Liver (tissue), 9 donors: ENCODE measurements around the gene FRMPD1. TPM values are rescaled to one million over a fixed set of nuclear protein-coding genes. Genes with fewer than 3 reads are reported as not detected.

ENCODE experiments used
- DNase-seq: peaks from one replicate; pipeline ENCODE4 v3.0.0-alpha.2; 2017; ENCODE audit warnings: low spot score
- H3K27ac ChIP-seq, 2 donors: one replicate each; pipeline ENCODE4 v1.7.0; 2013; ENCODE audit warnings: inconsistent platforms in 2 of 2, low read length in 2 of 2, control low read depth in 1 of 2, low read depth in 1 of 2, mild to moderate bottlenecking in 1 of 2
- H3K27me3 ChIP-seq, 4 donors: one replicate each; pipeline versions ENCODE4 v1.6.1 to v1.7.0; 2013; ENCODE audit warnings: low read length in 3 of 4, inconsistent platforms in 1 of 4, mild to moderate bottlenecking in 1 of 4, moderate library complexity in 1 of 4; ENCODE audit not compliant: control insufficient read depth in 4 of 4, insufficient read depth in 4 of 4
- H3K36me3 ChIP-seq, 4 donors: one replicate each; pipeline versions ENCODE4 v1.6.1 to v1.7.0; 2013; ENCODE audit warnings: low read length in 3 of 4, mild to moderate bottlenecking in 3 of 4, low read depth in 1 of 4, moderate library complexity in 1 of 4; ENCODE audit not compliant: control insufficient read depth in 4 of 4, insufficient read depth in 3 of 4
- H3K4me1 ChIP-seq, 4 donors: one replicate each; pipeline versions ENCODE4 v1.6.1 to v1.7.0; 2013; ENCODE audit warnings: low read length in 3 of 4, mild to moderate bottlenecking in 3 of 4, moderate library complexity in 1 of 4; ENCODE audit not compliant: control insufficient read depth in 4 of 4, insufficient read depth in 4 of 4
- H3K4me3 ChIP-seq, 3 donors: one replicate each; pipeline versions ENCODE4 v1.6.1 to v1.7.0; 2013; ENCODE audit warnings: low read length in 3 of 3, control low read depth in 1 of 3, low read depth in 1 of 3, mild to moderate bottlenecking in 1 of 3
- H3K9ac ChIP-seq, 2 donors: one replicate each; pipeline ENCODE4 v1.7.0; 2013; ENCODE audit warnings: low read length in 2 of 2, mild to moderate bottlenecking in 2 of 2, moderate library complexity in 2 of 2, control low read depth in 1 of 2, low read depth in 1 of 2
- H3K9me3 ChIP-seq, 4 donors: one replicate each; pipeline versions ENCODE4 v1.6.1 to v1.7.0; 2013; ENCODE audit warnings: low read length in 3 of 4; ENCODE audit not compliant: control insufficient read depth in 4 of 4
- EGR1 ChIP-seq, 2 donors: IDR thresholded peaks; 2 replicates each; pipeline ENCODE4 v1.6.1; 2016 to 2018; ENCODE audit warnings: antibody characterized with exemption in 2 of 2, low read depth in 2 of 2
- FOXA1 ChIP-seq: IDR thresholded peaks from 2 replicates; pipeline ENCODE4 v1.6.1; 2016; ENCODE audit warnings: antibody characterized with exemption
- FOXA2 ChIP-seq: IDR thresholded peaks from 2 replicates; pipeline ENCODE4 v1.6.1; 2016; ENCODE audit warnings: antibody characterized with exemption
- GABPA ChIP-seq, 2 donors: IDR thresholded peaks in 1 of 2; conservative IDR thresholded peaks in 1 of 2; 2 replicates each; pipeline ENCODE4 v1.6.1; 2016; ENCODE audit warnings: antibody characterized with exemption in 2 of 2, mild to moderate bottlenecking in 1 of 2, moderate library complexity in 1 of 2
- HNF4A ChIP-seq, 2 donors: conservative IDR thresholded peaks; 2 replicates each; pipeline ENCODE4 v1.6.1; 2016; ENCODE audit warnings: antibody characterized with exemption in 2 of 2, mild to moderate bottlenecking in 2 of 2
- HNF4G ChIP-seq: IDR thresholded peaks from 2 replicates; pipeline ENCODE4 v1.6.1; 2016; ENCODE audit warnings: antibody characterized with exemption
- JUND ChIP-seq, 2 donors: IDR thresholded peaks; 2 replicates each; pipeline ENCODE4 v1.6.1; 2016; ENCODE audit warnings: antibody characterized with exemption in 2 of 2
- NR2F2 ChIP-seq: IDR thresholded peaks from 2 replicates; pipeline ENCODE4 v1.6.1; 2016; ENCODE audit warnings: antibody characterized with exemption
- RAD21 ChIP-seq, 2 donors: IDR thresholded peaks; 2 replicates each; pipeline ENCODE4 v1.6.1; 2016; ENCODE audit warnings: antibody characterized with exemption in 2 of 2, mild to moderate bottlenecking in 2 of 2
- RXRA ChIP-seq, 2 donors: IDR thresholded peaks; 2 replicates each; pipeline ENCODE4 v1.6.1; 2017 to 2018; ENCODE audit warnings: antibody characterized with exemption in 2 of 2, mild to moderate bottlenecking in 1 of 2
- SP1 ChIP-seq: IDR thresholded peaks from 2 replicates; pipeline ENCODE4 v1.6.1; 2018; ENCODE audit warnings: antibody characterized with exemption, mild to moderate bottlenecking
- TAF1 ChIP-seq: conservative IDR thresholded peaks from 2 replicates; pipeline ENCODE4 v1.6.1; 2016; ENCODE audit warnings: antibody characterized with exemption, mild to moderate bottlenecking
- YY1 ChIP-seq: IDR thresholded peaks from 2 replicates; pipeline ENCODE4 v1.6.1; 2016; ENCODE audit warnings: antibody characterized with exemption, mild to moderate bottlenecking
- WGBS: extraction: QIAGEN DNeasy Blood & Tissue Kit; methylation state at CpG from one replicate; pipeline ENCODE4 v1.1.7; 2013; 5-methylcytosine and 5-hydroxymethylcytosine counted together
- polyA plus RNA-seq, 2 donors: library from polyadenylated mRNA; stranded (reverse) in 1 of 2; unstranded in 1 of 2; fragments of 200-250 nt in 1 of 2; fragments of >200 nt in 1 of 2; fragmentation: Nextera tagmentation in 1 of 2; extraction: Ambion mirVana in 1 of 2; gene quantifications; one replicate each; pipeline versions ENCODE4 v1.2.1 to v1.2.3, GENCODE V29; 2013 to 2015
- total RNA-seq, 2 donors: library from RNA; depleted of rRNA; stranded (reverse); fragments of >200 nt; gene quantifications; one replicate each; pipeline ENCODE4 v1.2.3, GENCODE V29; 2014
- TF ChIP-seq, protein P1 (sequence below): IDR thresholded peaks from 2 replicates; pipeline ENCODE4 v1.6.1; 2016; ENCODE audit warnings: antibody characterized with exemption
- TF ChIP-seq, protein P2 (sequence below): IDR thresholded peaks from 2 replicates; pipeline ENCODE4 v1.6.1; 2016; ENCODE audit warnings: antibody characterized with exemption, mild to moderate bottlenecking
- TF ChIP-seq, protein P3 (sequence below): IDR thresholded peaks from 2 replicates; pipeline ENCODE4 v1.6.1; 2016; ENCODE audit warnings: antibody characterized with exemption
- TF ChIP-seq, protein P4 (sequence below): fragments of 150-350 bp; IDR thresholded peaks from 2 replicates; pipeline ENCODE4 v1.5.1; 2017; ENCODE audit warnings: improper control_type of control experiment, low read depth, low read length; ENCODE audit not compliant: missing input control
- TF ChIP-seq, protein P5 (sequence below): IDR thresholded peaks from 2 replicates; pipeline ENCODE4 v1.6.1; 2016; ENCODE audit warnings: antibody characterized with exemption
- donor health status: healthy.
- donor health status: healthy.
- donor health status: healthy.
- donor health status: healthy.
- donor health status: healthy.

FRMPD1 gene
- total and polyA plus RNA-seq, 4 donors: 0.06 to 1.8 (median 0.17) TPM

DNA sequence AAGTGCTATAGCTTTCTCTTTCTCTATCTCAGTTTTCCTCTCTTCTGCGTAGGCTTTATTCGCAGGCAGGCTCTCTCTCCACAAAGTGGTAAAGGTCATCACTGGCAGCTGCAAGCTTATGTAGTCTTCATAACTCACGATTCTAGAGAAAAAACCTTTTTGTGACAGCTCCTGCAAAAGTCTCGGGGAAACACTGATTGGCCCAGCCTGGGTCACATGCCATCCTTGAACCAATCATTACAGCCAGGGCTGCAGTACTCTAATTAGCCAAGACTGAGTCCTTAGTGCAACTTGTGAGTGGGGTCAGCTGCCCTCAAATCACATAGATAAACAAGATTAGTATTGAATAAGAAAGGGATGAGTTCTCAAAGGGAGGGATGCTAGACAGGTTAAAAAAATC, 18.3 kb upstream of the FRMPD1 start:
- Histone ChIP-seq H3K9me3 (no peaks in the 10 kb centered on the region), H3K4me1 (no peaks in the 10 kb centered on the region), H3K4me3 (no peak overlapping the region), H3K27me3 (no peaks in the 10 kb centered on the region), H3K27ac (no peak overlapping the region), H3K36me3 (no peaks in the 10 kb centered on the region), H3K9ac (no peak overlapping the region)
- no peak for DNase-seq
- 80% methylated on average over 4 of the region's 4 CpGs for WGBS
- TF ChIP-seq TAF1 (no peak), RAD21 (IDR thresholded peaks at IDR 0.05) (no peak), HNF4A (conservative IDR thresholded peaks at IDR 0.05) (no peak), HNF4G (no peak), SP1 (no peak), YY1 (no peak), GABPA (IDR thresholded peaks at IDR 0.05 in 1 of 2, conservative IDR thresholded peaks at IDR 0.05 in 1 of 2) (no peak), EGR1 (IDR thresholded peaks at IDR 0.05; ENCODE audit: low read depth in 2 of 2) (no peak), JUND (IDR thresholded peaks at IDR 0.05) (no peak), RXRA (IDR thresholded peaks at IDR 0.05) (no peak), FOXA1 (no peak), FOXA2 (no peak), NR2F2 (no peak)
- TF ChIP-seq, protein P1, sequence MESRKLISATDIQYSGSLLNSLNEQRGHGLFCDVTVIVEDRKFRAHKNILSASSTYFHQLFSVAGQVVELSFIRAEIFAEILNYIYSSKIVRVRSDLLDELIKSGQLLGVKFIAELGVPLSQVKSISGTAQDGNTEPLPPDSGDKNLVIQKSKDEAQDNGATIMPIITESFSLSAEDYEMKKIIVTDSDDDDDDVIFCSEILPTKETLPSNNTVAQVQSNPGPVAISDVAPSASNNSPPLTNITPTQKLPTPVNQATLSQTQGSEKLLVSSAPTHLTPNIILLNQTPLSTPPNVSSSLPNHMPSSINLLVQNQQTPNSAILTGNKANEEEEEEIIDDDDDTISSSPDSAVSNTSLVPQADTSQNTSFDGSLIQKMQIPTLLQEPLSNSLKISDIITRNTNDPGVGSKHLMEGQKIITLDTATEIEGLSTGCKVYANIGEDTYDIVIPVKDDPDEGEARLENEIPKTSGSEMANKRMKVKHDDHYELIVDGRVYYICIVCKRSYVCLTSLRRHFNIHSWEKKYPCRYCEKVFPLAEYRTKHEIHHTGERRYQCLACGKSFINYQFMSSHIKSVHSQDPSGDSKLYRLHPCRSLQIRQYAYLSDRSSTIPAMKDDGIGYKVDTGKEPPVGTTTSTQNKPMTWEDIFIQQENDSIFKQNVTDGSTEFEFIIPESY: no peak
- TF ChIP-seq, protein P2, sequence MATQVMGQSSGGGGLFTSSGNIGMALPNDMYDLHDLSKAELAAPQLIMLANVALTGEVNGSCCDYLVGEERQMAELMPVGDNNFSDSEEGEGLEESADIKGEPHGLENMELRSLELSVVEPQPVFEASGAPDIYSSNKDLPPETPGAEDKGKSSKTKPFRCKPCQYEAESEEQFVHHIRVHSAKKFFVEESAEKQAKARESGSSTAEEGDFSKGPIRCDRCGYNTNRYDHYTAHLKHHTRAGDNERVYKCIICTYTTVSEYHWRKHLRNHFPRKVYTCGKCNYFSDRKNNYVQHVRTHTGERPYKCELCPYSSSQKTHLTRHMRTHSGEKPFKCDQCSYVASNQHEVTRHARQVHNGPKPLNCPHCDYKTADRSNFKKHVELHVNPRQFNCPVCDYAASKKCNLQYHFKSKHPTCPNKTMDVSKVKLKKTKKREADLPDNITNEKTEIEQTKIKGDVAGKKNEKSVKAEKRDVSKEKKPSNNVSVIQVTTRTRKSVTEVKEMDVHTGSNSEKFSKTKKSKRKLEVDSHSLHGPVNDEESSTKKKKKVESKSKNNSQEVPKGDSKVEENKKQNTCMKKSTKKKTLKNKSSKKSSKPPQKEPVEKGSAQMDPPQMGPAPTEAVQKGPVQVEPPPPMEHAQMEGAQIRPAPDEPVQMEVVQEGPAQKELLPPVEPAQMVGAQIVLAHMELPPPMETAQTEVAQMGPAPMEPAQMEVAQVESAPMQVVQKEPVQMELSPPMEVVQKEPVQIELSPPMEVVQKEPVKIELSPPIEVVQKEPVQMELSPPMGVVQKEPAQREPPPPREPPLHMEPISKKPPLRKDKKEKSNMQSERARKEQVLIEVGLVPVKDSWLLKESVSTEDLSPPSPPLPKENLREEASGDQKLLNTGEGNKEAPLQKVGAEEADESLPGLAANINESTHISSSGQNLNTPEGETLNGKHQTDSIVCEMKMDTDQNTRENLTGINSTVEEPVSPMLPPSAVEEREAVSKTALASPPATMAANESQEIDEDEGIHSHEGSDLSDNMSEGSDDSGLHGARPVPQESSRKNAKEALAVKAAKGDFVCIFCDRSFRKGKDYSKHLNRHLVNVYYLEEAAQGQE: no peak
- TF ChIP-seq, protein P3, sequence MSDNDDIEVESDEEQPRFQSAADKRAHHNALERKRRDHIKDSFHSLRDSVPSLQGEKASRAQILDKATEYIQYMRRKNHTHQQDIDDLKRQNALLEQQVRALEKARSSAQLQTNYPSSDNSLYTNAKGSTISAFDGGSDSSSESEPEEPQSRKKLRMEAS: no peak
- TF ChIP-seq, protein P4, sequence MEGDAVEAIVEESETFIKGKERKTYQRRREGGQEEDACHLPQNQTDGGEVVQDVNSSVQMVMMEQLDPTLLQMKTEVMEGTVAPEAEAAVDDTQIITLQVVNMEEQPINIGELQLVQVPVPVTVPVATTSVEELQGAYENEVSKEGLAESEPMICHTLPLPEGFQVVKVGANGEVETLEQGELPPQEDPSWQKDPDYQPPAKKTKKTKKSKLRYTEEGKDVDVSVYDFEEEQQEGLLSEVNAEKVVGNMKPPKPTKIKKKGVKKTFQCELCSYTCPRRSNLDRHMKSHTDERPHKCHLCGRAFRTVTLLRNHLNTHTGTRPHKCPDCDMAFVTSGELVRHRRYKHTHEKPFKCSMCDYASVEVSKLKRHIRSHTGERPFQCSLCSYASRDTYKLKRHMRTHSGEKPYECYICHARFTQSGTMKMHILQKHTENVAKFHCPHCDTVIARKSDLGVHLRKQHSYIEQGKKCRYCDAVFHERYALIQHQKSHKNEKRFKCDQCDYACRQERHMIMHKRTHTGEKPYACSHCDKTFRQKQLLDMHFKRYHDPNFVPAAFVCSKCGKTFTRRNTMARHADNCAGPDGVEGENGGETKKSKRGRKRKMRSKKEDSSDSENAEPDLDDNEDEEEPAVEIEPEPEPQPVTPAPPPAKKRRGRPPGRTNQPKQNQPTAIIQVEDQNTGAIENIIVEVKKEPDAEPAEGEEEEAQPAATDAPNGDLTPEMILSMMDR: no peak
- TF ChIP-seq, protein P5, sequence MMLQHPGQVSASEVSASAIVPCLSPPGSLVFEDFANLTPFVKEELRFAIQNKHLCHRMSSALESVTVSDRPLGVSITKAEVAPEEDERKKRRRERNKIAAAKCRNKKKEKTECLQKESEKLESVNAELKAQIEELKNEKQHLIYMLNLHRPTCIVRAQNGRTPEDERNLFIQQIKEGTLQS: no peak
